Parathyroid adenoma (tissue), 2 donors: ENCODE data around the gene ULK2.

Experiments
- H2AFZ ChIP-seq: fragments of 300-600 bp; sonication (generic); one replicate; pipeline ENCODE4 v1.7.0; 2017; ENCODE audit warnings: antibody characterized with exemption, mild to moderate bottlenecking
- H3K27ac ChIP-seq: fragments of 300-600 bp; sonication (generic); one replicate; pipeline ENCODE4 v1.7.0; 2017
- H3K27me3 ChIP-seq: fragments of 300-600 bp; sonication (generic); one replicate; pipeline ENCODE4 v1.7.0; 2017; ENCODE audit warnings: low read length; ENCODE audit not compliant: control insufficient read depth, insufficient read depth
- H3K36me3 ChIP-seq: fragments of 300-600 bp; sonication (generic); one replicate; pipeline ENCODE4 v1.7.0; 2017; ENCODE audit warnings: low read length; ENCODE audit not compliant: control insufficient read depth, insufficient read depth
- H3K4me1 ChIP-seq: fragments of 300-600 bp; sonication (generic); one replicate; pipeline ENCODE4 v1.7.0; 2017; ENCODE audit warnings: control low read depth
- H3K4me2 ChIP-seq: fragments of 300-600 bp; sonication (generic); one replicate; pipeline ENCODE4 v1.7.0; 2017; ENCODE audit warnings: low read length
- H3K4me3 ChIP-seq: fragments of 300-600 bp; sonication (generic); one replicate; pipeline ENCODE4 v1.7.0; 2017; ENCODE audit warnings: low read depth, low read length
- H3K79me2 ChIP-seq: fragments of 300-600 bp; sonication (generic); one replicate; pipeline ENCODE4 v1.7.0; 2017; ENCODE audit warnings: control low read depth
- H3K9ac ChIP-seq: fragments of 300-600 bp; sonication (generic); one replicate; pipeline ENCODE4 v1.7.0; 2017; ENCODE audit warnings: mild to moderate bottlenecking
- H3K9me3 ChIP-seq: fragments of 300-600 bp; sonication (generic); one replicate; pipeline ENCODE4 v1.7.0; 2017; ENCODE audit warnings: low read length; ENCODE audit not compliant: control insufficient read depth
- CTCF ChIP-seq: fragments of 300-600 bp; sonication (generic); IDR thresholded peaks from one replicate; pipeline ENCODE4 v1.7.0; 2017; ENCODE audit warnings: antibody characterized with exemption, mild to moderate bottlenecking
- donor health status: primary hyperparathyroidism.

ULK2 gene

GRCh38 chr17:19771971-19772630 is 95.6 kb downstream of the ULK2 start:
- H3K4me2 ChIP-seq: no peak overlapping the region
- no peak for TF ChIP-seq CTCF
- H3K9me3 ChIP-seq: no peaks in the 10 kb centered on the region
- no peaks in the 10 kb centered on the region for H3K4me1 ChIP-seq
- H3K9ac ChIP-seq: no peak overlapping the region
- no peak overlapping the region for H2AFZ ChIP-seq
- H3K27ac ChIP-seq: no peak overlapping the region
- no peaks in the 10 kb centered on the region for H3K36me3 ChIP-seq
- H3K27me3 ChIP-seq: no peaks in the 10 kb centered on the region
- no peak overlapping the region for H3K4me3 ChIP-seq
- no peaks in the 10 kb centered on the region for H3K79me2 ChIP-seq

GRCh38 chr17:19770985-19771735 is 96.6 kb downstream of the ULK2 start:
- no peak overlapping the region for H3K9ac ChIP-seq

GRCh38 chr17:19769946-19770652 is 97.6 kb downstream of the ULK2 start:
- no peaks in the 10 kb centered on the region for H3K79me2 ChIP-seq
- no peak overlapping the region for H2AFZ ChIP-seq
- H3K9me3 ChIP-seq: no peaks in the 10 kb centered on the region
- TF ChIP-seq CTCF: no peak
- H3K4me3 ChIP-seq: no peak overlapping the region
- no peaks in the 10 kb centered on the region for H3K36me3 ChIP-seq
- no peak overlapping the region for H3K4me2 ChIP-seq
- H3K9ac ChIP-seq: no peak overlapping the region
- no peaks in the 10 kb centered on the region for H3K27me3 ChIP-seq
- no peak overlapping the region for H3K27ac ChIP-seq
- H3K4me1 ChIP-seq: no peaks in the 10 kb centered on the region

More at GRCh38 chr17:19770985-19771735, 96.6 kb downstream of the ULK2 start:
- H3K79me2 ChIP-seq: no peaks in the 10 kb centered on the region
- no peaks in the 10 kb centered on the region for H3K9me3 ChIP-seq
- no peak overlapping the region for H3K4me2 ChIP-seq
- H3K4me3 ChIP-seq: no peak overlapping the region
- TF ChIP-seq CTCF: no peak
- H2AFZ ChIP-seq: no peak overlapping the region
- no peaks in the 10 kb centered on the region for H3K27me3 ChIP-seq
- no peaks in the 10 kb centered on the region for H3K36me3 ChIP-seq
- H3K4me1 ChIP-seq: no peaks in the 10 kb centered on the region
- no peak overlapping the region for H3K27ac ChIP-seq

- no peak overlapping the region for H3K4me2 ChIP-seq
- no peak overlapping the region for H3K27ac ChIP-seq
- no peaks in the 10 kb centered on the region for H3K9me3 ChIP-seq
Measured at GRCh38 chr17:19768046-19768782, 99.5 kb downstream of the ULK2 start.

More at GRCh38 chr17:19768046-19768782, 99.5 kb downstream of the ULK2 start:
- Histone ChIP-seq H3K27me3 (no peaks in the 10 kb centered on the region), H3K79me2 (no peaks in the 10 kb centered on the region), H3K9ac (no peak overlapping the region), H2AFZ (no peak overlapping the region), H3K36me3 (no peaks in the 10 kb centered on the region), H3K4me3 (no peak overlapping the region), H3K4me1 (no peaks in the 10 kb centered on the region)
- no peak for TF ChIP-seq CTCF
